Vagina (tissue), 2 donors: ENCODE results near the gene SYMPK.

ENCODE experiments used
- CTCF ChIP-seq, 3 experiments: fragments of 450-650 bp in 2 of 3; fragments of 200-600 bp in 1 of 3; sonication (generic) in 1 of 3; IDR thresholded peaks; one replicate each; pipeline ENCODE4 v1.5.1; 2017 to 2019; ENCODE audit warnings: antibody characterized with exemption in 3 of 3, mild to moderate bottlenecking in 2 of 3, moderate library complexity in 2 of 3
- POLR2A ChIP-seq, 2 donors: fragments of 450-650 bp; IDR thresholded peaks; one replicate each; pipeline ENCODE4 v1.6.1; 2017; ENCODE audit warnings: antibody characterized with exemption in 2 of 2, mild to moderate bottlenecking in 2 of 2, moderate library complexity in 2 of 2
- POLR2AphosphoS5 ChIP-seq, 2 donors: sonication (generic); formaldehyde crosslinking; IDR thresholded peaks; one replicate each; pipeline ENCODE4 v1.9.0; 2017; ENCODE audit warnings: antibody characterized with exemption in 2 of 2, mild to moderate bottlenecking in 2 of 2, low read depth in 1 of 2; ENCODE audit not compliant: insufficient read depth in 1 of 2

GRCh38 chr19:45824041-45824471, 38.9 kb downstream of the SYMPK start:
- TF ChIP-seq POLR2A (IDR thresholded peaks at IDR 0.05) (no peak), CTCF (IDR thresholded peaks at IDR 0.05) (no peak), POLR2AphosphoS5 (IDR thresholded peaks at IDR 0.05; ENCODE audit: insufficient read depth in 1 of 2, low read depth in 1 of 2) (no peak)
